ENCODE results near the gene COL15A1.

The COL15A1 gene

GRCh38 chr9:99119976-99120655 is 176.4 kb downstream of the COL15A1 start:
- FAIRE-seq: peak; percentile 26
- DNase-seq (ENCODE audit: insufficient read length, low spot score): no peak

Measured in GM19239 (cell line).